Tibial artery (tissue), 4 donors: Measurements from ENCODE around the gene CFAP74.

Experiments
- DNase-seq, 2 donors: peaks; one replicate each; pipeline ENCODE4 v3.0.0-alpha.2; 2019
- H3K27ac ChIP-seq, 2 donors: fragments of 200-600 bp; sonication (generic) in 1 of 2; 1 replicate in 1 of 2; 2 replicates in 1 of 2; pipeline ENCODE4 v1.5.1; 2018 to 2019; ENCODE audit warnings: mild to moderate bottlenecking in 1 of 2
- H3K27me3 ChIP-seq, 2 donors: fragments of 200-600 bp; sonication (generic) in 1 of 2; one replicate each; pipeline versions ENCODE4 v1.5.1 to v1.6.0; 2016 to 2019
- H3K36me3 ChIP-seq, 3 donors: fragments of 200-600 bp; sonication (generic) in 2 of 3; one replicate each; pipeline ENCODE4 v1.5.1; 2016 to 2019; ENCODE audit warnings: mild to moderate bottlenecking in 2 of 3
- H3K4me1 ChIP-seq, 4 donors: fragments of 200-600 bp; sonication (generic) in 2 of 4; 1 replicate in 3 of 4; 2 replicates in 1 of 4; pipeline ENCODE4 v1.5.1; 2016 to 2019
- H3K4me3 ChIP-seq, 2 donors: fragments of 200-600 bp; sonication (generic) in 1 of 2; 1 replicate in 1 of 2; 2 replicates in 1 of 2; pipeline ENCODE4 v1.5.1; 2018 to 2019; ENCODE audit warnings: mild to moderate bottlenecking in 2 of 2
- H3K9me3 ChIP-seq, 3 donors: fragments of 200-600 bp; sonication (generic) in 1 of 3; one replicate each; pipeline ENCODE4 v1.5.1; 2016 to 2019
- intact Hi-C: fragments of 100-400 bp; cut with DNase I; formaldehyde crosslinking; loops from one replicate; pipeline ENCODE4 v1.15.0; 2023; ENCODE audit warnings: low total_unique reads
- TF ChIP-seq, protein P1 (sequence below), 2 experiments: fragments of 200-600 bp in 1 of 2; fragments of 450-650 bp in 1 of 2; IDR thresholded peaks; one replicate each; pipeline ENCODE4 v1.5.1; 2017 to 2019; ENCODE audit warnings: antibody characterized with exemption in 2 of 2, mild to moderate bottlenecking in 1 of 2, moderate library complexity in 1 of 2

Gene CFAP74

DNA sequence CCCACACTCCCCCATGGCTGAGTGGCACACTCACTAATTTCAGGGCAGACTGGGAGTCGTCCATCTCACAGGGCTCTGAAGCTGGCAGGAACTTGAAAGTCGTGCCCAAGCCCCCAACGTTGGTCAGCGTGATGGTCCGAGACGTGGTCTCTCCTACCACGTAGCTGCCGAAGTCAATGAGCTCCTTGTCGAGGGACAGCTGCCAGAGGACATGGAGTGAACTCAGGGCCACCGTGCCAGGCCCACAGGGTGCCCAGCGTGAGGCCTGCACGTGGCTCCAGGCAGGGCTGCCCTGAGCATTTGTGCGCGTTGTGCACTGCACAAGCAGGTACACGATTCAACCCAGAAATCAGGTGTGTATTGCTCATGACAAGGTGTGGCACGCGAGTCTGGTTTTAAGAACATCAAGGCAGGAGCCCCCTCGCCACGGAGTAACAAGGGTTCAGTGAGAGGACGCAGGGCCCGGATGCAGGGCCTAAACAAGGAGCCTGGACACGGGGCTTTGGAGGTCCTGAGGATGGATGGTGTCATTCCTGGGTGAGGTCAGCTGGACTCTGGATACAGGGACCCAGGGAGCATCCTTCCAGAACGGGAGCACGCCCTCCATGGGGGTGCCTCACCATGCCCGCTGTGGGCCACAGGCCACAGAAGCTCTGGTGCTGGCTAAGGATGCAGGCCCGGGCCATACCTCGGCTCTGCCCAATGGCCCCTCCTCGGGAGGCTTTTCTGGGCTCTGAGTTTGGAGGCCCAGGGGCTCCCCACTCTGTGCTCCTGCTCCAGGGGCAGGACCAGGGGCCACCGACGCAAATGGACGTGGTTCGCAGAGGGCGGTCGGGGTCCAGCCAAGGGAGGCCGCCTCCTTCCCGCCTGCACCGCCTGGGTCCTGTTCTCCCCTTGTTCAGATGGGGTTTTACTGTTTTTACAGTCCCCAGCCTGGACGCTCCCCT lies 46.7 kb downstream of the CFAP74 start:
- intact Hi-C loops: loop anchor here (5.0 kb wide), 1 partner anchor 85 kb away; no protein-coding TSS in a partner anchor
- Histone ChIP-seq H3K27ac (no peak overlapping the region), H3K36me3 (no peaks in the 10 kb centered on the region), H3K4me3 (no peak overlapping the region), H3K4me1 (peaks cover 0 to 12% (median 8%) of the 10 kb centered on the region in 4 donors), H3K27me3 (peaks cover 0 to 74% of the 10 kb centered on the region in 2 donors), H3K9me3 (no peaks in the 10 kb centered on the region)
- TF ChIP-seq, protein P1, sequence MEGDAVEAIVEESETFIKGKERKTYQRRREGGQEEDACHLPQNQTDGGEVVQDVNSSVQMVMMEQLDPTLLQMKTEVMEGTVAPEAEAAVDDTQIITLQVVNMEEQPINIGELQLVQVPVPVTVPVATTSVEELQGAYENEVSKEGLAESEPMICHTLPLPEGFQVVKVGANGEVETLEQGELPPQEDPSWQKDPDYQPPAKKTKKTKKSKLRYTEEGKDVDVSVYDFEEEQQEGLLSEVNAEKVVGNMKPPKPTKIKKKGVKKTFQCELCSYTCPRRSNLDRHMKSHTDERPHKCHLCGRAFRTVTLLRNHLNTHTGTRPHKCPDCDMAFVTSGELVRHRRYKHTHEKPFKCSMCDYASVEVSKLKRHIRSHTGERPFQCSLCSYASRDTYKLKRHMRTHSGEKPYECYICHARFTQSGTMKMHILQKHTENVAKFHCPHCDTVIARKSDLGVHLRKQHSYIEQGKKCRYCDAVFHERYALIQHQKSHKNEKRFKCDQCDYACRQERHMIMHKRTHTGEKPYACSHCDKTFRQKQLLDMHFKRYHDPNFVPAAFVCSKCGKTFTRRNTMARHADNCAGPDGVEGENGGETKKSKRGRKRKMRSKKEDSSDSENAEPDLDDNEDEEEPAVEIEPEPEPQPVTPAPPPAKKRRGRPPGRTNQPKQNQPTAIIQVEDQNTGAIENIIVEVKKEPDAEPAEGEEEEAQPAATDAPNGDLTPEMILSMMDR (IDR thresholded peaks at IDR 0.05): no peak
- DNase-seq: no peak

DNA sequence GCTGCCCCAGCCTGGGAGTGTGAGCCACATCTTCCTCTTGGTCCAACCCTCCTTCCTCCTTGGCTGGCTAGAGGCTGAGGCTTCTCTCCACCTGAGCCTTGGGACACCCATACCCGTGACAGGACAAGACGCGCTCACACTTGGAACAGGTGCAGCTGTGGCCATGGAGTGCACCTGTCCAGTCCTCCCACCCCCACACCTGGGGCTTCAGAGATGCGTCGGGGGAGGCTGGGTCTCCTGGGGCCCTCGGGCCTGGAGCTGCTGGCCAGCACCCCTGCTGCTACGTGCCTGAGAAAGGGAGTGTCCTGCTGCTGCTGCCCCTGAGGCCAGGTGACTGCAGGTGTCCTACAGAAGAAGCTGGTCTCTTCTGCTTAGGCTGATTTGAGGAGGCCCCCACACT lies 47.5 kb downstream of the CFAP74 start:
- H3K4me1 ChIP-seq: peaks cover 0 to 12% (median 8%) of the 10 kb centered on the region in 4 donors
- H3K27ac ChIP-seq: no peak overlapping the region
- H3K36me3 ChIP-seq: no peaks in the 10 kb centered on the region
- no peak for DNase-seq
- intact Hi-C loops: loop anchor here (5.0 kb wide), 1 partner anchor 86 kb away; no protein-coding TSS in a partner anchor
- TF ChIP-seq, protein P1 (IDR thresholded peaks at IDR 0.05): no peak
- H3K4me3 ChIP-seq: no peak overlapping the region
- H3K9me3 ChIP-seq: no peaks in the 10 kb centered on the region
- H3K27me3 ChIP-seq: peaks cover 0 to 68% of the 10 kb centered on the region in 2 donors

DNA sequence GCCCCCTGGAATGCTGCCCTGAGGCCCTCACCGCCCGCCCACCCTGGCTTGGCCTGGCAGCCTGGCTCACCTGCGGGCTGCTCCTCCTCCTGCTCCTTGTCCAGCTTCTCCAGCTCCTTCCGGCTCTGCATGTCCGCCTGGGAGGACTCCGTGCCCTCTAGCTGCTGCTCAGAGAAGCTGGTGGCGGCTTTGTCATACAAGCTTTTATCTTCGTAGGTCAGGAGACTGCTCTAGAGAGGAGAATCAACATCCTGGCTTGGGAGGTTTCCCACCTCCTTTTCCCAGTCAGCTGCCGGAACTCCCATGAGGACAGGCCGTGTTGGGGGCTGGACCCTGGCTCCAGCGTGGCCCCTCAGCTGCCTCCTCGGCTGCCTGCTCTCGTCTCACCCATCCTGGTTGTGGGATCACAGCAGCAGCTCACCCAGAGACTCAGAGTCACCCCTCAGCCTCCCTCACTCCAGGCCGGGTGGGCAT lies 47.9 kb downstream of the CFAP74 start:
- H3K4me3 ChIP-seq: no peak overlapping the region
- H3K9me3 ChIP-seq: no peaks in the 10 kb centered on the region
- intact Hi-C loops: loop anchor here (5.0 kb wide), 1 partner anchor 87 kb away; no protein-coding TSS in a partner anchor
- H3K27me3 ChIP-seq: peaks cover 0 to 68% of the 10 kb centered on the region in 2 donors
- TF ChIP-seq, protein P1 (IDR thresholded peaks at IDR 0.05): no peak
- DNase-seq: no peak
- H3K4me1 ChIP-seq: peaks cover 0 to 12% (median 7%) of the 10 kb centered on the region in 4 donors
- H3K36me3 ChIP-seq: no peaks in the 10 kb centered on the region
- no peak overlapping the region for H3K27ac ChIP-seq

DNA sequence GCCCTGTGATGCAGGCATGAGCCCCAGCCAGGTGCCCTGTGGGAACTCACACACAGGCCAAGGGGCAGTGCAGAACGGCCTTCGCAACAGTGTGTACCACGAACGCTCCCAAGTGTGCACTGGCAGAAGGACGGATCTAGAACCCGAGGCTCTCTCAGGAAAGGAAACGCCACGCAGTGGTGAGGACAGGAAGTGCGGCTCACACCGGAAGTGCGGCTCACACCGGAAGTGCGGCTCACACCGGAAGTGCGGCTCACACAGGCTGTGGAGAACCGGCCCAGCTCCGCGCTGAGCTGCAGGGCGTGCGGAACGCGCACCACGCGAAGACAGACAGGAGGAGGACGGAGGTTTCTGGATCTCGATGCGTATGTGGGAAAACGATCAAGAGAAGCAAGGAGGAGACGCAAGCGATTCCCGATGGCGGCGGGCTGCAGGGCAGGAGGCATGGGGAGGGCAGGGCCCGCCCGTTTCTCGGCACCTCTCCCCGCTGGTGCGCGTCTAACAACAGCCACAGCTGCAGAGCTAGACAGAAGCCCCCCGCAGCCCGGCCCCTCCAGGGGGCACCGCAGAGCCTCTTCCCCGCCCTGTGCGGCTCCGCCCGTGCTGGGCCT lies 48.6 kb downstream of the CFAP74 start:
- intact Hi-C loops: loop anchor here (5.0 kb wide), 1 partner anchor 87 kb away; no protein-coding TSS in a partner anchor
- TF ChIP-seq, protein P1 (IDR thresholded peaks at IDR 0.05): no peak
- peaks cover 0 to 7% (median 3%) of the 10 kb centered on the region in 4 donors for H3K4me1 ChIP-seq
- H3K27me3 ChIP-seq: peaks cover 0 to 66% of the 10 kb centered on the region in 2 donors
- H3K9me3 ChIP-seq: no peaks in the 10 kb centered on the region
- DNase-seq: no peak
- H3K36me3 ChIP-seq: no peaks in the 10 kb centered on the region
- H3K27ac ChIP-seq: no peak overlapping the region
- no peak overlapping the region for H3K4me3 ChIP-seq

DNA sequence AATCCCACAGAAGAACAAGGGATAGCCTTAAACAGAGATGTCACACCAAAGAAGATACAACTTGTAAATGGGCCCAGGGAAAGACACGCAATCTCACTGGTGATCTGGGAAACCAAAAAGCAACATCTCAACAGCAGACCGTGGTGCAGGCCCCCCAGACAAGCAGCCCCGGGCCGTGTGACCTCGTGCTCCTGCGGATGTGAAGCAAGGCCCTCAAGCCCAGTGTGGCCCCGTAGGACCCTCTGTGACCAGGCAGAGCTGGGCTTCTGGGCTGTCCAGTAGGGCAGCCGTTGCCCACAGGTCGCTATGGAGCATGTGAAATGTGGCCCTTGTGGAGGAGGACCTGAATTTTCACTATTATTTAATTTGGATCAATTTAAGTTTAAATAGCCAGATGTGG lies 49.6 kb downstream of the CFAP74 start:
- no peak for DNase-seq
- Histone ChIP-seq H3K36me3 (no peaks in the 10 kb centered on the region), H3K4me3 (no peak overlapping the region), H3K4me1 (no peaks in the 10 kb centered on the region), H3K27ac (no peak overlapping the region), H3K9me3 (no peaks in the 10 kb centered on the region), H3K27me3 (peaks cover 0 to 57% of the 10 kb centered on the region in 2 donors)
- intact Hi-C loops: no loop called here
- TF ChIP-seq, protein P1 (IDR thresholded peaks at IDR 0.05): no peak
